Measurements from ENCODE around the gene PRG2. TPM values are rescaled to one million over a fixed set of nuclear protein-coding genes. Genes with fewer than 3 reads are reported as not detected.
"Not testable (repeated sequence)": the region's sequence is repeated elsewhere in the genome, so short reads cannot be mapped to it uniquely, and the experiment has no call there.

PRG2 gene
- total and polyA plus RNA-seq, 9 of the 15 experiments (the other 6 are each of a cell fraction or from before 2014, with no cell fraction given): 1.8 to 78.0 (median 26.6) TPM

DNA sequence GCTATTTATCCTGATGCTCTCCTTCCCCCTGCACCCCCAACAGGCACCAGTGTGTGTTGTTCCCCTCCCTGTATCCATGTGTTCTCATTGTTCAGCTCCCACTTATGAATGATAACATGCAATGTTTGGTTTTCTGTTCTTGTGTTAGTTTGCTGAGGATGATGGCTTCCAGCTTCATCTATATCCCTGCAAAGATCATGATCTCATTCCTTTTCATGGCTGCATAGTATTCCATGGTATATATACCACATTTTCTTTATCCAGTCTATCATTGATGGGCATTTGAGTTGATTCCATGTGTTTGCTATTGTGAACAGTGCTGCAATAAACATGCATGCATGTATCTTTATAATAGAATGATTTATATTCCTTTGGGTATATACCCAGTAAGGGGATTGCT lies 29.0 kb downstream of the PRG2 start:
- not testable (repeated sequence) for BruUV-seq (replicated peaks)

DNA sequence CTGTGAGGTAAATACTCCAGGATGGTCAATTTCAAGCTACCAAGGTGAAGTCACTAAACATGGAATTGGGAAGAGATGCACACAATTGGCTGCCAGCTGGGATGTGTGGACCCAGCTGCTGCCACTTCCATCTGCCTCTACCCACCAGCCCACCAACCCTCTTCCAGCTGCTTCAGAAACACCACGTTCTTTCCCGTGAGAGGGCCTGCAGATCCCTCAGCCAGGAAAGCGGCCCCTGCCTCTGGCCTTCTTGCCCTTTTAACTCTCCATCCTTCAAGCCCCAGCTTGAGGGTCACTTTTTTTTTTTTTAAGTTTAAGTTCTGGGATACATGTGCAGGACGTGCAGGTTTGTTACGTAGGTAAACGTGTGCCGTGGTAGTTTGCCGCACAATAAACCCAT lies 29.5 kb downstream of the PRG2 start:
- in situ Hi-C loops (cut with MboI) (no loop called here), intact Hi-C loops (cut with micrococcal nuclease) (no loop called here)
- no peak overlapping the region for H3K27ac ChIP-seq (ENCODE audit: extremely low read depth, low read depth, low read length)
- H3K9ac ChIP-seq (ENCODE audit: insufficient read depth in 1 of 2, low read depth in 2 of 2, low read length in 2 of 2): no peak overlapping the region
- DNase-seq (ENCODE audit: extremely low read depth in 1 of 4, low spot score in 3 of 4): no peak
- CTCF ChIA-PET (ENCODE audit: low intra/inter-chr PET ratio): no interaction called here
- no peak overlapping the region for H2AFZ ChIP-seq (ENCODE audit: low read depth, low read length)
- no peaks in the 10 kb centered on the region for H3K9me1 ChIP-seq (ENCODE audit: control insufficient read depth, insufficient read depth, low read length)
- no peaks in the 10 kb centered on the region for H3K36me3 ChIP-seq (ENCODE audit: control insufficient read depth, insufficient read depth, low read length)
- H3K4me3 ChIP-seq: no peak overlapping the region
- WGBS (ENCODE audit: insufficient coverage, low coverage, missing lambda C conversion rate): 47% methylated on average over 6 of the region's 8 CpGs
- ATAC-seq: no peak
- POLR2A ChIA-PET: interaction anchor here (0.6 to 0.9 kb wide), 3 partner anchors 10 to 64 kb away, joined by 3 to 4 read pairs (median 4); no protein-coding TSS in a partner anchor
- no peak for TF ChIP-seq TRIM24 (IDR thresholded peaks at IDR 0.05)
- TF ChIP-seq FOXA1 (IDR thresholded peaks at IDR 0.05; ENCODE audit: borderline replicate concordance): no peak
- no peak for TF ChIP-seq YY1 (IDR thresholded peaks at IDR 0.05; ENCODE audit: borderline replicate concordance in 1 of 3, control insufficient read depth in 1 of 3, extremely low read depth in 1 of 3, insufficient read depth in 3 of 3, insufficient read length in 1 of 3, insufficient replicate concordance in 2 of 3, low read depth in 1 of 3, low read length in 2 of 3)
- no peak for TF ChIP-seq ZC3H11A (IDR thresholded peaks at IDR 0.05; ENCODE audit: low read depth, low read length)
- TF ChIP-seq CEBPB (tag; IDR thresholded peaks at IDR 0.05): no peak
- no peak for TF ChIP-seq SOX6 (IDR thresholded peaks at IDR 0.05)
- TF ChIP-seq, protein P1, sequence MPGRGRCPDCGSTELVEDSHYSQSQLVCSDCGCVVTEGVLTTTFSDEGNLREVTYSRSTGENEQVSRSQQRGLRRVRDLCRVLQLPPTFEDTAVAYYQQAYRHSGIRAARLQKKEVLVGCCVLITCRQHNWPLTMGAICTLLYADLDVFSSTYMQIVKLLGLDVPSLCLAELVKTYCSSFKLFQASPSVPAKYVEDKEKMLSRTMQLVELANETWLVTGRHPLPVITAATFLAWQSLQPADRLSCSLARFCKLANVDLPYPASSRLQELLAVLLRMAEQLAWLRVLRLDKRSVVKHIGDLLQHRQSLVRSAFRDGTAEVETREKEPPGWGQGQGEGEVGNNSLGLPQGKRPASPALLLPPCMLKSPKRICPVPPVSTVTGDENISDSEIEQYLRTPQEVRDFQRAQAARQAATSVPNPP (IDR thresholded peaks at IDR 0.05; ENCODE audit: borderline replicate concordance, insufficient read depth, insufficient read length): no peak
- no peak for TF ChIP-seq ZNF589 (CRISPR knock-in tag; IDR thresholded peaks at IDR 0.05; ENCODE audit: low read depth)
- TF ChIP-seq ZNF766 (CRISPR knock-in tag; conservative IDR thresholded peaks at IDR 0.05): no peak
- TF ChIP-seq TAF15 (IDR thresholded peaks at IDR 0.05; ENCODE audit: low read depth, low read length): no peak
- no peak for TF ChIP-seq PCBP2 (IDR thresholded peaks at IDR 0.05; ENCODE audit: low read depth, low read length, poor library complexity, severe bottlenecking)
- TF ChIP-seq KAT8 (IDR thresholded peaks at IDR 0.05; ENCODE audit: low read depth): no peak
- no TSS peak for BruUV-seq (replicated peaks)
- peaks cover 14 to 21% of the 10 kb centered on the region in 2 experiments for H3K4me1 ChIP-seq (replicated peaks in 1 of 2; ENCODE audit: control insufficient read depth in 2 of 2, insufficient read depth in 2 of 2, low read length in 2 of 2)
- no peaks in the 10 kb centered on the region for H3K9me3 ChIP-seq (replicated peaks; ENCODE audit: control insufficient read depth, insufficient read depth, low read depth, low read length)
- H3K27me3 ChIP-seq (ENCODE audit: control insufficient read depth in 2 of 2, insufficient read depth in 2 of 2, low read length in 2 of 2): no peaks in the 10 kb centered on the region
- H3K79me2 ChIP-seq (ENCODE audit: control insufficient read depth, insufficient read depth, low read length): no peaks in the 10 kb centered on the region
- no peaks in the 10 kb centered on the region for H4K20me1 ChIP-seq (replicated peaks; ENCODE audit: control insufficient read depth, insufficient read depth, low read length)
- no peak overlapping the region for H3K4me2 ChIP-seq (ENCODE audit: insufficient read depth, low read length)
- no peak for FAIRE-seq

More for the DNA sequence above, 29.0 kb downstream of the PRG2 start:
- DNase-seq (ENCODE audit: extremely low read depth in 1 of 4, low spot score in 3 of 4); intact Hi-C loops (cut with micrococcal nuclease); H3K27ac ChIP-seq (ENCODE audit: extremely low read depth, low read depth, low read length); H3K9me1 ChIP-seq (ENCODE audit: control insufficient read depth, insufficient read depth, low read length); H2AFZ ChIP-seq (ENCODE audit: low read depth, low read length); H4K20me1 ChIP-seq (replicated peaks; ENCODE audit: control insufficient read depth, insufficient read depth, low read length); ATAC-seq; CTCF ChIA-PET (ENCODE audit: low intra/inter-chr PET ratio); H3K9me3 ChIP-seq (replicated peaks; ENCODE audit: control insufficient read depth, insufficient read depth, low read depth, low read length); H3K4me3 ChIP-seq; H3K4me2 ChIP-seq (ENCODE audit: insufficient read depth, low read length); H3K79me2 ChIP-seq (ENCODE audit: control insufficient read depth, insufficient read depth, low read length); in situ Hi-C loops (cut with MboI); H3K9ac ChIP-seq (ENCODE audit: insufficient read depth in 1 of 2, low read depth in 2 of 2, low read length in 2 of 2); H3K27me3 ChIP-seq (ENCODE audit: control insufficient read depth in 2 of 2, insufficient read depth in 2 of 2, low read length in 2 of 2); H3K36me3 ChIP-seq (ENCODE audit: control insufficient read depth, insufficient read depth, low read length); FAIRE-seq: not testable (repeated sequence)
- TF ChIP-seq BCOR (IDR thresholded peaks at IDR 0.05) (peak; percentile 54; the same call in 1 of the 2 replicates), SMARCA5 (IDR thresholded peaks at IDR 0.05) (peak; percentile 26; the same call in 1 of the 2 replicates), ZNF146 (CRISPR knock-in tag; IDR thresholded peaks at IDR 0.05; ENCODE audit: unreplicated experiment) (peak; percentile 99), KDM1A (IDR thresholded peaks at IDR 0.05) (0 out of 4 replicates have a peak, but pooled peaks of 1 of the 2 experiments have one; percentile 25), RBM25 (IDR thresholded peaks at IDR 0.05; ENCODE audit: low read depth, low read length, severe bottlenecking) (peak; percentile 41)
- POLR2A ChIA-PET: interaction anchor here (0.9 kb wide), 2 partner anchors 10 to 18 kb away, joined by 4 read pairs; no protein-coding TSS in a partner anchor
- peaks cover 14 to 21% of the 10 kb centered on the region in 2 experiments for H3K4me1 ChIP-seq (replicated peaks in 1 of 2; ENCODE audit: control insufficient read depth in 2 of 2, insufficient read depth in 2 of 2, low read length in 2 of 2)

All from K562 (cell line).